ENCODE data around the gene LMNTD1. TPM values are rescaled to one million over a fixed set of nuclear protein-coding genes. Genes with fewer than 3 reads are reported as not detected.
"Not testable (repeated sequence)": the region's sequence is repeated elsewhere in the genome, so short reads cannot be mapped to it uniquely, and the experiment has no call there.

LMNTD1 gene
- total and polyA plus RNA-seq, 5 experiments from 2014 or later: not detected

GRCh38 chr12:25497021-25497420 is 56.1 kb downstream of the LMNTD1 start:
- ATAC-seq (no peak), DNase-seq (no peak)
- Mint-ChIP-seq H3K9me3 (peaks cover 0 to 9% (median 0%) of the 10 kb centered on the region in 9 donors), H3K27me3 (peaks cover 0 to 8% (median 0%) of the 10 kb centered on the region in 5 donors), H3K4me3 (no peak overlapping the region), H3K36me3 (no peaks in the 10 kb centered on the region), H3K4me1 (peaks cover 0 to 2% (median 0%) of the 10 kb centered on the region in 4 donors), H3K27ac (no peak overlapping the region)
- POLR2A ChIA-PET: no interaction called here

- Mint-ChIP-seq H3K4me1 (peaks cover 0 to 2% (median 0%) of the 10 kb centered on the region in 4 donors), H3K27ac (no peak overlapping the region), H3K36me3 (no peaks in the 10 kb centered on the region), H3K9me3 (peaks cover 0 to 9% (median 0%) of the 10 kb centered on the region in 9 donors), H3K4me3 (no peak overlapping the region), H3K27me3 (peaks cover 0 to 1% (median 0%) of the 10 kb centered on the region in 5 donors)
- ATAC-seq (no peak), DNase-seq (peak in 2 of 10 donors; percentile 9 to 18)
- POLR2A ChIA-PET: no interaction called here
Observed at GRCh38 chr12:25496098-25496587, 56.9 kb downstream of the LMNTD1 start.

GRCh38 chr12:25495331-25496097 is 57.6 kb downstream of the LMNTD1 start:
- no peak for ATAC-seq
- no peaks in the 10 kb centered on the region for H3K36me3 Mint-ChIP-seq

GRCh38 chr12:25494926-25495325 is 58.2 kb downstream of the LMNTD1 start:
- Mint-ChIP-seq H3K4me1 (peaks cover 0 to 2% (median under 1%) of the 10 kb centered on the region in 4 donors), H3K4me3 (no peak overlapping the region), H3K27ac (no peak overlapping the region), H3K9me3 (peaks cover 0 to 9% (median 0%) of the 10 kb centered on the region in 9 donors), H3K27me3 (peaks cover 0 to 1% (median 0%) of the 10 kb centered on the region in 5 donors), H3K36me3 (no peaks in the 10 kb centered on the region)
- POLR2A ChIA-PET: no interaction called here
- DNase-seq (no peak), ATAC-seq (no peak)

More at GRCh38 chr12:25495331-25496097, 57.6 kb downstream of the LMNTD1 start:
- H3K4me3 Mint-ChIP-seq: no peak overlapping the region
- H3K9me3 Mint-ChIP-seq: peaks cover 0 to 9% (median 0%) of the 10 kb centered on the region in 9 donors
- peaks cover 0 to 1% (median 0%) of the 10 kb centered on the region in 5 donors for H3K27me3 Mint-ChIP-seq
- H3K4me1 Mint-ChIP-seq: peaks cover 0 to 2% (median 0%) of the 10 kb centered on the region in 4 donors
- no peak overlapping the region for H3K27ac Mint-ChIP-seq
- DNase-seq: no peak
- POLR2A ChIA-PET: no interaction called here

GRCh38 chr12:25493682-25494081 is 59.4 kb downstream of the LMNTD1 start:
- no peak for DNase-seq
- no peak for ATAC-seq
- peaks cover 0 to 1% (median 0%) of the 10 kb centered on the region in 5 donors for H3K27me3 Mint-ChIP-seq
- no peaks in the 10 kb centered on the region for H3K36me3 Mint-ChIP-seq
- H3K4me3 Mint-ChIP-seq: no peak overlapping the region
- peaks cover 0 to 7% (median 0%) of the 10 kb centered on the region in 9 donors for H3K9me3 Mint-ChIP-seq
- H3K4me1 Mint-ChIP-seq: peaks cover 0 to 2% (median under 1%) of the 10 kb centered on the region in 4 donors
- POLR2A ChIA-PET: no interaction called here
- H3K27ac Mint-ChIP-seq: no peak overlapping the region

- Mint-ChIP-seq H3K9me3 (peaks cover 0 to 3% (median 0%) of the 10 kb centered on the region in 9 donors), H3K4me1 (peaks cover 0 to 2% (median under 1%) of the 10 kb centered on the region in 4 donors), H3K27me3 (peaks cover 0 to 1% (median 0%) of the 10 kb centered on the region in 5 donors), H3K4me3 (no peak overlapping the region), H3K27ac (no peak overlapping the region), H3K36me3 (no peaks in the 10 kb centered on the region)
- ATAC-seq (no peak), DNase-seq (no peak)
- POLR2A ChIA-PET: no interaction called here
Observed at GRCh38 chr12:25491396-25492325, 61.4 kb downstream of the LMNTD1 start.

GRCh38 chr12:25488956-25489870 is 63.9 kb downstream of the LMNTD1 start:
- H3K27me3 Mint-ChIP-seq, H3K27ac Mint-ChIP-seq, H3K4me1 Mint-ChIP-seq, ATAC-seq, DNase-seq, H3K9me3 Mint-ChIP-seq, H3K4me3 Mint-ChIP-seq, H3K36me3 Mint-ChIP-seq, POLR2A ChIA-PET: not testable (repeated sequence)

GRCh38 chr12:25482625-25483024 is 70.5 kb downstream of the LMNTD1 start:
- POLR2A ChIA-PET: no interaction called here
- no peaks in the 10 kb centered on the region for H3K27me3 Mint-ChIP-seq
- ATAC-seq (no peak), DNase-seq (no peak)
- no peaks in the 10 kb centered on the region for H3K4me1 Mint-ChIP-seq
- no peak overlapping the region for H3K27ac Mint-ChIP-seq
- peaks cover 0 to 5% (median 0%) of the 10 kb centered on the region in 9 donors for H3K9me3 Mint-ChIP-seq
- no peak overlapping the region for H3K4me3 Mint-ChIP-seq
- no peaks in the 10 kb centered on the region for H3K36me3 Mint-ChIP-seq

- H3K36me3 Mint-ChIP-seq: no peaks in the 10 kb centered on the region
- no peaks in the 10 kb centered on the region for H3K9me3 Mint-ChIP-seq
- no peaks in the 10 kb centered on the region for H3K4me1 Mint-ChIP-seq
- peaks cover 0 to 1% (median 0%) of the 10 kb centered on the region in 5 donors for H3K27me3 Mint-ChIP-seq
- DNase-seq (no peak), ATAC-seq (no peak)
- POLR2A ChIA-PET: no interaction called here
- no peak overlapping the region for H3K4me3 Mint-ChIP-seq
- no peak overlapping the region for H3K27ac Mint-ChIP-seq
Observed at GRCh38 chr12:25480145-25480544, 72.9 kb downstream of the LMNTD1 start.

- H3K27me3 Mint-ChIP-seq: peaks cover 0 to 1% (median 0%) of the 10 kb centered on the region in 5 donors
- no peak for ATAC-seq
- H3K36me3 Mint-ChIP-seq: no peaks in the 10 kb centered on the region
- H3K4me1 Mint-ChIP-seq: no peaks in the 10 kb centered on the region
- no peak for DNase-seq
- POLR2A ChIA-PET: no interaction called here
- no peaks in the 10 kb centered on the region for H3K9me3 Mint-ChIP-seq
- H3K4me3 Mint-ChIP-seq: no peak overlapping the region
- no peak overlapping the region for H3K27ac Mint-ChIP-seq
Observed at GRCh38 chr12:25477217-25477616, 75.9 kb downstream of the LMNTD1 start.

- POLR2A ChIA-PET: no interaction called here
- Mint-ChIP-seq H3K27me3 (peaks cover 0 to 4% (median 0%) of the 10 kb centered on the region in 5 donors), H3K4me1 (no peaks in the 10 kb centered on the region), H3K36me3 (no peaks in the 10 kb centered on the region), H3K27ac (no peak overlapping the region), H3K9me3 (no peaks in the 10 kb centered on the region), H3K4me3 (no peak overlapping the region)
- ATAC-seq (no peak), DNase-seq (no peak)
Observed at GRCh38 chr12:25472453-25472852, 80.6 kb downstream of the LMNTD1 start.

GRCh38 chr12:25469861-25470260 is 83.2 kb downstream of the LMNTD1 start:
- Mint-ChIP-seq H3K36me3 (peaks cover 0 to 11% (median 4%) of the 10 kb centered on the region in 3 donors), H3K4me3 (no peak overlapping the region), H3K9me3 (peaks cover 0 to 12% (median 2%) of the 10 kb centered on the region in 9 donors), H3K27me3 (peaks cover 0 to 8% (median 0%) of the 10 kb centered on the region in 5 donors), H3K4me1 (no peaks in the 10 kb centered on the region), H3K27ac (no peak overlapping the region)
- DNase-seq (no peak), ATAC-seq (no peak)
- POLR2A ChIA-PET: interaction anchor here (0.6 kb wide), 1 partner anchor 165 kb away, joined by 3 read pairs; no protein-coding TSS in a partner anchor

Measured in naive thymus-derived CD8-positive, alpha-beta T cell (primary cell).